B cell (primary cell): ENCODE data around the gene KATNB1. TPM values are rescaled to one million over a fixed set of nuclear protein-coding genes. Genes with fewer than 3 reads are reported as not detected.

Source experiments
- ATAC-seq: fragments of 200-7000 bp; cut with Tn5 transposase; one replicate; pipeline ENCODE4 v1.10.0; 2021; ENCODE audit warnings: low read depth, mild to moderate bottlenecking, moderate number of reproducible peaks, moderate library complexity
- CTCF ChIA-PET: fragments of 350-600 bp; sonication (Branson Sonifier 250); formaldehyde crosslinking; loops from one replicate; lab custom pipeline; 2021; ENCODE audit warnings: antibody characterized with exemption, inconsistent platforms; lab: Charles Lee
- POLR2A ChIA-PET: fragments of 350-600 bp; sonication (Branson Sonifier 250); formaldehyde crosslinking; loops from one replicate; lab custom pipeline; 2021; ENCODE audit warnings: antibody characterized with exemption; lab: Charles Lee
- DNase-seq: peaks from one replicate; pipeline ENCODE4 v3.0.0; 2013
- H2AFZ ChIP-seq: 2 replicates; pipeline ENCODE4 v1.6.1; 2012; ENCODE audit warnings: mild to moderate bottlenecking, low read depth, low read length; ENCODE audit not compliant: insufficient read depth, poor library complexity, severe bottlenecking
- H3K27ac ChIP-seq, 2 donors: 1 replicate in 1 of 2; 2 replicates in 1 of 2; pipeline ENCODE4 v1.5.1; 2012 to 2013; ENCODE audit warnings: low read length in 2 of 2, mild to moderate bottlenecking in 2 of 2, moderate library complexity in 1 of 2
- H3K27me3 ChIP-seq, 4 experiments: fragments of 200-600 bp in 1 of 4; sonication (generic) in 1 of 4; replicated peaks in 1 of 4; 1 replicate in 2 of 4; 2 replicates in 2 of 4; pipeline versions ENCODE4 v1.6.1 to v1.7.0; 2013 to 2016; ENCODE audit warnings: low read length in 3 of 4, mild to moderate bottlenecking in 2 of 4, mixed read lengths in 1 of 4, moderate library complexity in 1 of 4; ENCODE audit not compliant: insufficient read depth in 4 of 4, control insufficient read depth in 3 of 4; ENCODE audit errors: control extremely low read depth in 1 of 4
- H3K36me3 ChIP-seq, 2 experiments: replicated peaks in 1 of 2; 1 replicate in 1 of 2; 2 replicates in 1 of 2; pipeline versions ENCODE4 v1.6.1 to v1.7.1; 2013; ENCODE audit warnings: low read length in 1 of 2; ENCODE audit not compliant: insufficient read depth in 2 of 2, control insufficient read depth in 1 of 2; ENCODE audit errors: control extremely low read depth in 1 of 2, extremely low read depth in 1 of 2
- H3K4me1 ChIP-seq, 2 donors: fragments of 200-600 bp in 1 of 2; sonication (generic) in 1 of 2; 1 replicate in 1 of 2; 2 replicates in 1 of 2; pipeline versions ENCODE4 v1.5.1 to v1.6.1; 2013 to 2017; ENCODE audit warnings: low read length in 2 of 2; ENCODE audit not compliant: control insufficient read depth in 2 of 2, insufficient read depth in 2 of 2
- H3K4me2 ChIP-seq: replicated peaks from 2 replicates; pipeline ENCODE3; 2012; ENCODE audit warnings: mild to moderate bottlenecking, low read depth, low read length; ENCODE audit not compliant: poor library complexity, severe bottlenecking
- H3K4me3 ChIP-seq, 5 experiments: fragments of 200-600 bp in 1 of 5; sonication (generic) in 1 of 5; 1 replicate in 3 of 5; 2 replicates in 2 of 5; pipeline versions ENCODE4 v1.5.1 to v1.7.0; 2011 to 2016; ENCODE audit warnings: low read length in 4 of 5, mild to moderate bottlenecking in 4 of 5, low read depth in 2 of 5, control low read depth in 1 of 5, moderate library complexity in 1 of 5; ENCODE audit not compliant: insufficient read depth in 1 of 5; ENCODE audit errors: control extremely low read depth in 1 of 5, extremely low read depth in 1 of 5
- H3K79me2 ChIP-seq: fragments of 200-600 bp; sonication (generic); one replicate; pipeline ENCODE4 v1.6.0; 2016; ENCODE audit warnings: low read length; ENCODE audit not compliant: control insufficient read depth, insufficient read depth
- H3K9ac ChIP-seq: fragments of 200-600 bp; sonication (generic); 2 replicates; pipeline ENCODE4 v1.6.1; 2017; ENCODE audit warnings: mild to moderate bottlenecking, low read length, moderate library complexity
- H3K9me3 ChIP-seq, 3 donors: one replicate each; pipeline versions ENCODE4 v1.6.1 to v1.7.1; 2013; ENCODE audit warnings: low read length in 2 of 3; ENCODE audit not compliant: control insufficient read depth in 2 of 3, insufficient read depth in 1 of 3; ENCODE audit errors: control extremely low read depth in 1 of 3
- H4K20me1 ChIP-seq: 2 replicates; pipeline ENCODE4 v1.6.0; 2012; ENCODE audit warnings: mild to moderate bottlenecking, low read length; ENCODE audit not compliant: insufficient read depth, control insufficient read depth, poor library complexity, severe bottlenecking
- H3K27ac Mint-ChIP-seq: one replicate; pipeline ENCODE4 v1.8.0; 2021; ENCODE audit warnings: mixed read lengths
- H3K27me3 Mint-ChIP-seq: one replicate; pipeline ENCODE4 v1.8.0; 2021; ENCODE audit warnings: mixed read lengths
- H3K4me1 Mint-ChIP-seq: one replicate; pipeline ENCODE4 v1.8.0; 2021; ENCODE audit warnings: mixed read lengths
- H3K4me3 Mint-ChIP-seq: one replicate; pipeline ENCODE4 v1.8.0; 2021; ENCODE audit warnings: mixed read lengths
- H3K9me3 Mint-ChIP-seq: one replicate; pipeline ENCODE4 v1.8.0; 2022; ENCODE audit warnings: mixed read lengths; ENCODE audit not compliant: insufficient read depth
- EZH2 ChIP-seq: IDR thresholded peaks from 2 replicates; pipeline ENCODE4 v1.6.1; 2012; ENCODE audit warnings: borderline replicate concordance, low read depth, mild to moderate bottlenecking, moderate library complexity, low read length; ENCODE audit not compliant: insufficient read depth, poor library complexity, severe bottlenecking
- WGBS: methylation state at CpG from one replicate; pipeline ENCODE4 v1.1.5; 2013; ENCODE audit warnings: missing lambda C conversion rate; ENCODE audit not compliant: insufficient coverage; 5-methylcytosine and 5-hydroxymethylcytosine counted together
- intact Hi-C: fragments of 100-400 bp; cut with micrococcal nuclease; formaldehyde crosslinking; loops from one replicate; pipeline ENCODE4 v1.10.0; 2022
- polyA plus RNA-seq: library from polyadenylated mRNA; depleted of rRNA; stranded (reverse); fragments of >200 nt; gene quantifications from 2 replicates; pipeline ENCODE4 v1.2.3, GENCODE V29; 2012
- total RNA-seq, 2 donors: library from RNA; stranded (reverse); fragments of 120-200 nt in 1 of 2; gene quantifications; 1 replicate in 1 of 2; 2 replicates in 1 of 2; pipeline versions ENCODE4 v1.2.3 to v1.2.4, GENCODE V29; 2013 to 2022
- TF ChIP-seq, protein P1 (sequence below): fragments of 200-600 bp; IDR thresholded peaks from one replicate; pipeline ENCODE4 v1.8.0; 2022; ENCODE audit warnings: antibody characterized with exemption, mild to moderate bottlenecking

The KATNB1 gene
- total and polyA plus RNA-seq, 2 donors (not counting 1 experiment from before 2014, with no cell fraction given), result 20.3 to 29.0 TPM

DNA sequence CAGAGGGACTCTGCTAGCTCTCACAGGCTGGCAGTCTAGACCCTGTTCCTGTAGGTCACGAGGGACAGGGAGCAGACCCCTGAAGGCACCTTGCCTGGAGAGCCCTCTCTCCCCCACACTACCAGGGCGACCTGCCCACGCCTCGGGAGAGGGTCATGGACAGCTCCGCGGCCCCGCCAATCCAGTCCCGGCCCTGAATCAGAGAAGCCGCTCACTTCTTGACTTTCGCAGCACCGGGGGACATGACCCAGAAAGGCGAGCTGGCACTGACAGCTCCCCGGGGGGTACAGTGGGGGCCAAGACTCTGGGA lies 61.6 kb downstream of the KATNB1 start:
- DNase-seq (no peak), ATAC-seq (no peak)
- H3K27me3 ChIP-seq, result peaks cover 0 to 38% (median 16%) of the 10 kb centered on the region in 4 experiments
- no peak overlapping the region for H3K4me3 ChIP-seq
- H3K36me3 ChIP-seq, result no peaks in the 10 kb centered on the region
- H3K4me1 ChIP-seq, result peaks cover 13 to 16% of the 10 kb centered on the region in 2 donors
- no peaks in the 10 kb centered on the region for H4K20me1 ChIP-seq
- no peaks in the 10 kb centered on the region for H3K9me3 ChIP-seq
- H3K4me2 ChIP-seq, result no peak overlapping the region
- CTCF ChIA-PET, result no interaction called here
- intact Hi-C loops, result no loop called here
- no peak overlapping the region for H3K9ac ChIP-seq
- H3K79me2 ChIP-seq, result no peaks in the 10 kb centered on the region
- no peak overlapping the region for H3K4me3 Mint-ChIP-seq
- no peak for TF ChIP-seq EZH2
- TF ChIP-seq, protein P1, sequence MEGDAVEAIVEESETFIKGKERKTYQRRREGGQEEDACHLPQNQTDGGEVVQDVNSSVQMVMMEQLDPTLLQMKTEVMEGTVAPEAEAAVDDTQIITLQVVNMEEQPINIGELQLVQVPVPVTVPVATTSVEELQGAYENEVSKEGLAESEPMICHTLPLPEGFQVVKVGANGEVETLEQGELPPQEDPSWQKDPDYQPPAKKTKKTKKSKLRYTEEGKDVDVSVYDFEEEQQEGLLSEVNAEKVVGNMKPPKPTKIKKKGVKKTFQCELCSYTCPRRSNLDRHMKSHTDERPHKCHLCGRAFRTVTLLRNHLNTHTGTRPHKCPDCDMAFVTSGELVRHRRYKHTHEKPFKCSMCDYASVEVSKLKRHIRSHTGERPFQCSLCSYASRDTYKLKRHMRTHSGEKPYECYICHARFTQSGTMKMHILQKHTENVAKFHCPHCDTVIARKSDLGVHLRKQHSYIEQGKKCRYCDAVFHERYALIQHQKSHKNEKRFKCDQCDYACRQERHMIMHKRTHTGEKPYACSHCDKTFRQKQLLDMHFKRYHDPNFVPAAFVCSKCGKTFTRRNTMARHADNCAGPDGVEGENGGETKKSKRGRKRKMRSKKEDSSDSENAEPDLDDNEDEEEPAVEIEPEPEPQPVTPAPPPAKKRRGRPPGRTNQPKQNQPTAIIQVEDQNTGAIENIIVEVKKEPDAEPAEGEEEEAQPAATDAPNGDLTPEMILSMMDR, result no peak
- H3K27ac ChIP-seq, result no peak overlapping the region
- 86% methylated on average over 12 of the region's 13 CpGs for WGBS
- POLR2A ChIA-PET, result no interaction called here
- peaks cover 16% of the 10 kb centered on the region for H3K4me1 Mint-ChIP-seq
- H3K9me3 Mint-ChIP-seq, result no peaks in the 10 kb centered on the region
- peaks cover 35% of the 10 kb centered on the region for H3K27me3 Mint-ChIP-seq
- no peak overlapping the region for H3K27ac Mint-ChIP-seq
- H2AFZ ChIP-seq, result no peak overlapping the region

DNA sequence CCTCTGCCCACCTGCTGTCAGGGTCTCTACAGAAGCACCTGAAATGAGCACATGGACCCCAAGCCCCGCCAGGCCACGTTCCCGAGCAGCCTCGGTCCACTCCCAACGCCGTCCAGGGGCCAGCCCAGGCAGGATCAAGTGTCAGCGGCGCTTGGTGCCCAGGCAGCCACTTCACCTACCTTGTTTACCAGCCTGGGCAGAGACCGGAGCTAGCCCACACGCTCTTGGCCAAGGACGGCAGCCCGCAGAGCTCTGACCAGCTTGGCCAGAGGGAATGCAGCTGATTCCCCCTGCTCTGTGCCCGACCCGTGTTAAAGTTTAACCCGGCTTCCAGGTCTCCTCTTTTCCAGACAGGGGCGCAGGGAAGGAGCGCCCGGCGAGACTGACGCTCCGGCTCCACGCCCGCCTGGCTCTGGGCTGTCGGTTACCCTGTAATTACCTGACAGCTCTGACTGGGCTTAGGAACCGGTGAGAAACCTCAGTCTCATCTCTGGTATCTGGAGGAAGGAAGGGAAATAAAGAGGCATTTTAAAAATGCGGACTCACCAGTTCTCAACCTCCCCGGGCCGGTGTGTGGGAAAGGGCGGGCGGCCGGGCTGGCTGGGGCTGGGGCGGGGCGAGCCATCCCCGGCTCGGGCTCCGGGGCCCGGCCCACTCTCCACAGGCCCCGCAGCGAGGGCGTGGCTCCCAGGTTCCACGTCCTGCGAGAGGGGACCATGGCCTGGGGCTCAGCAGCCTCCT lies 62.1 kb downstream of the KATNB1 start:
- ATAC-seq (no peak), DNase-seq (no peak)
- POLR2A ChIA-PET, result no interaction called here
- H3K4me1 Mint-ChIP-seq, result peaks cover 19% of the 10 kb centered on the region
- H3K9ac ChIP-seq, result no peak overlapping the region
- H3K9me3 Mint-ChIP-seq, result no peaks in the 10 kb centered on the region
- no peak overlapping the region for H3K4me2 ChIP-seq
- H3K36me3 ChIP-seq, result no peaks in the 10 kb centered on the region
- peaks cover 0 to 40% (median 16%) of the 10 kb centered on the region in 4 experiments for H3K27me3 ChIP-seq
- H3K27ac ChIP-seq, result no peak overlapping the region
- H3K4me3 Mint-ChIP-seq, result no peak overlapping the region
- H3K4me3 ChIP-seq, result no peak overlapping the region
- TF ChIP-seq, protein P1, result no peak
- TF ChIP-seq EZH2, result no peak
- CTCF ChIA-PET, result no interaction called here
- intact Hi-C loops, result no loop called here
- H3K27ac Mint-ChIP-seq, result no peak overlapping the region
- peaks cover 37% of the 10 kb centered on the region for H3K27me3 Mint-ChIP-seq
- no peak overlapping the region for H2AFZ ChIP-seq
- WGBS, result 82% methylated on average over 39 of the region's 42 CpGs
- peaks cover 16% of the 10 kb centered on the region in 2 donors for H3K4me1 ChIP-seq
- H4K20me1 ChIP-seq, result no peaks in the 10 kb centered on the region
- H3K9me3 ChIP-seq, result peaks cover 0 to 2% (median 0%) of the 10 kb centered on the region in 3 donors
- no peaks in the 10 kb centered on the region for H3K79me2 ChIP-seq
